ENCODE data around the gene RNF125.

The RNF125 gene

GRCh38 chr18:32018331-32019250, at the start of gene RNF125 (continued):
- TF ChIP-seq EGR2 (tag by site-specific recombination; IDR thresholded peaks at IDR 0.05; ENCODE audit: low read depth) (peak; percentile 86), ZNF747 (tag by site-specific recombination; IDR thresholded peaks at IDR 0.05) (no peak), HIC1 (tag by site-specific recombination; IDR thresholded peaks at IDR 0.05) (peak; percentile 51; the same call in 1 of the 2 replicates), KLF7 (tag by site-specific recombination; IDR thresholded peaks at IDR 0.05; ENCODE audit: borderline replicate concordance) (peak; percentile 96; the same call in 1 of the 2 replicates), ZNF449 (tag by site-specific recombination; IDR thresholded peaks at IDR 0.05) (peak; percentile 98), HOXA7 (CRISPR knock-in tag; IDR thresholded peaks at IDR 0.05; ENCODE audit: borderline replicate concordance) (no peak), ZFP41 (tag by site-specific recombination; IDR thresholded peaks at IDR 0.05; ENCODE audit: borderline replicate concordance) (no peak), ZNF157 (tag by site-specific recombination; IDR thresholded peaks at IDR 0.05) (no peak), ZNF155 (tag by site-specific recombination; IDR thresholded peaks at IDR 0.05) (no peak), ZNF48 (tag by site-specific recombination; IDR thresholded peaks at IDR 0.05) (no peak), GLI4 (tag by site-specific recombination; IDR thresholded peaks at IDR 0.05) (no peak), ZNF76 (tag by site-specific recombination; IDR thresholded peaks at IDR 0.05; ENCODE audit: borderline replicate concordance, low read depth) (peak; percentile 82), ZNF629 (tag by site-specific recombination; IDR thresholded peaks at IDR 0.05) (peak; percentile 73), ZNF777 (tag by site-specific recombination; IDR thresholded peaks at IDR 0.05; ENCODE audit: borderline replicate concordance) (peak; percentile 97), ZNF223 (tag by site-specific recombination; IDR thresholded peaks at IDR 0.05) (no peak), MEIS1 (CRISPR knock-in tag; IDR thresholded peaks at IDR 0.05; ENCODE audit: borderline replicate concordance) (no peak), KLF16 (tag by site-specific recombination; IDR thresholded peaks at IDR 0.05) (peak; percentile 26), HOXD13 (CRISPR knock-in tag; IDR thresholded peaks at IDR 0.05; ENCODE audit: borderline replicate concordance) (0 out of 2 replicates have a peak, but pooled peaks have one; percentile 39), SALL2 (tag by site-specific recombination; IDR thresholded peaks at IDR 0.05; ENCODE audit: borderline replicate concordance) (no peak), ZNF626 (tag by site-specific recombination; IDR thresholded peaks at IDR 0.05) (no peak), ZNF664 (tag by site-specific recombination; IDR thresholded peaks at IDR 0.05) (no peak), PRDM1 (tag by site-specific recombination; IDR thresholded peaks at IDR 0.05) (peak; percentile 32; the same call in 1 of the 2 replicates), PATZ1 (tag by site-specific recombination; IDR thresholded peaks at IDR 0.05) (no peak), ZNF211 (tag by site-specific recombination; IDR thresholded peaks at IDR 0.05; ENCODE audit: low read depth) (no peak), BCL11B (tag by site-specific recombination; IDR thresholded peaks at IDR 0.05; ENCODE audit: low read depth) (peak; percentile 28; the same call in 1 of the 2 replicates), ZNF549 (tag by site-specific recombination; IDR thresholded peaks at IDR 0.05) (no peak), ZEB2 (tag by site-specific recombination; IDR thresholded peaks at IDR 0.05) (peak; percentile 81), TSHZ1 (tag by site-specific recombination; IDR thresholded peaks at IDR 0.05; ENCODE audit: borderline replicate concordance) (no peak)

Data from HEK293 (cell line).